Peyer's patch (tissue), 4 donors: ENCODE results near the gene RIN1.

Experiments used
- POLR2A ChIP-seq, 2 donors: fragments of 450-650 bp; IDR thresholded peaks; one replicate each; pipeline ENCODE4 v1.5.1; 2017; ENCODE audit warnings: antibody characterized with exemption in 2 of 2, mild to moderate bottlenecking in 2 of 2, moderate library complexity in 2 of 2
- TF ChIP-seq, protein P1 (sequence below), 6 experiments: fragments of 450-650 bp in 4 of 6; fragments of 200-600 bp in 2 of 6; sonication (generic) in 1 of 6; IDR thresholded peaks; one replicate each; pipeline ENCODE4 v1.5.1; 2017 to 2019; ENCODE audit warnings: antibody characterized with exemption in 6 of 6, mild to moderate bottlenecking in 3 of 6, moderate library complexity in 1 of 6

DNA sequence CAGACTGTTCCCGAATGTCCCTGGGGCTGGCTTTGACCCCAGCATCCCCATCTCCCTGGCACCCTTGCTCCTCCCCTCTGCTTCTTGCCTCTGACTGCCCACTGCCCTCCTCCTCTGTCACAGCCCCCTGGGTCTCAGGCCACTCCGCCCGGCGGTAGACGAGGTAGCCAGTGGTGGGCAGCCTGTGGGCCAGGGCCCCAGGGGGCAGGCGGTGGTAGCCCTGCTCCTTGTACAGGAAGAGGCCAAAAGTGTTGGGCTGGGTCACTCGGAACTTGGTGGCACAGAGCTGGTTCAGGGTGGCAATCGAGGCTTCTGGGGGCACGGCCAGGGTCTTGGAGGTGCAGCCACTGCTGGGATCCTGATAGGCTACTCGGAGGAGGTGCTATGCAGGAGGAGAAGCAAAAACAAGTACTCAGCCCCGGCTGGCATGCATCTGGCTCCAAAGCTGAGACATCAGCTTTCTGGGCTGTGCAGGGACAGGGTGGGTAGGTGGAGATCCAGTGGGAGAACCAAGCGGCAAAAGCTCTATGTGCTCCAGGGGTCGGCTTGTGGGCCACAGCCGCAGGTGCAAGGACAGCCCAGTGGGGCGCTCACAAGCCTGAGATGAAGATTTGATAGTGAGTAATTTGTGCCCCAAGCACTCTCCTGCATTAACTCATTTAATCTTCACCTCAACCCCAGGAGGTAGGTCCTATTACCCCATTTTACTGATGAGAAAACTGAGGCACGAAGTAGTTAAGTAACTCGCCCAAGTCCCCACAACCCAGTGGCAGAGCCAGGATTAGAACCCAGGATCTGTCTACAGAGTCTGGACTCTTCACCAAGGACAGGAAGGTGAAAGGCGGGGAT, 3.6 kb downstream of the RIN1 start:
- TF ChIP-seq POLR2A (IDR thresholded peaks at IDR 0.05), result no peak
- TF ChIP-seq, protein P1, sequence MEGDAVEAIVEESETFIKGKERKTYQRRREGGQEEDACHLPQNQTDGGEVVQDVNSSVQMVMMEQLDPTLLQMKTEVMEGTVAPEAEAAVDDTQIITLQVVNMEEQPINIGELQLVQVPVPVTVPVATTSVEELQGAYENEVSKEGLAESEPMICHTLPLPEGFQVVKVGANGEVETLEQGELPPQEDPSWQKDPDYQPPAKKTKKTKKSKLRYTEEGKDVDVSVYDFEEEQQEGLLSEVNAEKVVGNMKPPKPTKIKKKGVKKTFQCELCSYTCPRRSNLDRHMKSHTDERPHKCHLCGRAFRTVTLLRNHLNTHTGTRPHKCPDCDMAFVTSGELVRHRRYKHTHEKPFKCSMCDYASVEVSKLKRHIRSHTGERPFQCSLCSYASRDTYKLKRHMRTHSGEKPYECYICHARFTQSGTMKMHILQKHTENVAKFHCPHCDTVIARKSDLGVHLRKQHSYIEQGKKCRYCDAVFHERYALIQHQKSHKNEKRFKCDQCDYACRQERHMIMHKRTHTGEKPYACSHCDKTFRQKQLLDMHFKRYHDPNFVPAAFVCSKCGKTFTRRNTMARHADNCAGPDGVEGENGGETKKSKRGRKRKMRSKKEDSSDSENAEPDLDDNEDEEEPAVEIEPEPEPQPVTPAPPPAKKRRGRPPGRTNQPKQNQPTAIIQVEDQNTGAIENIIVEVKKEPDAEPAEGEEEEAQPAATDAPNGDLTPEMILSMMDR (IDR thresholded peaks at IDR 0.05), result no peak
